Epithelial cell of prostate (primary cell): ENCODE data around the gene RBMX2.

Source experiments
- DNase-seq: peaks from one replicate; pipeline ENCODE4 v3.0.0-alpha.2; 2011; ENCODE audit warnings: low read depth, low spot score
- H3K27ac ChIP-seq: fragments of 450-650 bp; 2 replicates; pipeline ENCODE4 v1.5.1; 2017; ENCODE audit warnings: mild to moderate bottlenecking

Gene RBMX2

GRCh38 chrX:130444641-130445336 lies 43.0 kb downstream of the RBMX2 start:
- no peak overlapping the region for H3K27ac ChIP-seq
- no peak for DNase-seq

- H3K27ac ChIP-seq = no peak overlapping the region
- DNase-seq = no peak
Measured at GRCh38 chrX:130446974-130447373, 45.2 kb downstream of the RBMX2 start.
